Heart left ventricle (tissue), 16 donors: ENCODE data around the gene E2F6. TPM values are rescaled to one million over a fixed set of nuclear protein-coding genes. Genes with fewer than 3 reads are reported as not detected.

Source experiments
- ATAC-seq, 4 donors: fragments of 200-7000 bp; cut with Tn5 transposase; one replicate each; pipeline ENCODE4 v1.9.1; 2020 to 2022; ENCODE audit warnings: moderate library complexity in 4 of 4, mild to moderate bottlenecking in 3 of 4, moderate number of reproducible peaks in 1 of 4
- DNase-seq, 5 donors: peaks; one replicate each; pipeline ENCODE4 v3.0.0-alpha.2; 2020
- H3K27ac ChIP-seq, 12 donors: fragments of 200-600 bp; sonication (generic) in 4 of 12; one replicate each; pipeline versions ENCODE4 v1.5.0 to v1.8.0; 2016 to 2022; ENCODE audit warnings: mild to moderate bottlenecking in 2 of 12
- H3K27me3 ChIP-seq, 9 donors: fragments of 200-600 bp; sonication (generic) in 2 of 9; one replicate each; pipeline versions ENCODE4 v1.5.1 to v1.8.0; 2016 to 2022; ENCODE audit warnings: mild to moderate bottlenecking in 3 of 9
- H3K36me3 ChIP-seq, 9 donors: fragments of 200-600 bp; sonication (generic) in 2 of 9; one replicate each; pipeline versions ENCODE4 v1.5.0 to v1.8.0; 2018 to 2022; ENCODE audit warnings: mild to moderate bottlenecking in 2 of 9
- H3K4me1 ChIP-seq, 12 donors: fragments of 200-600 bp; sonication (generic) in 4 of 12; one replicate each; pipeline versions ENCODE4 v1.5.0 to v1.8.0; 2016 to 2022; ENCODE audit warnings: mild to moderate bottlenecking in 3 of 12
- H3K4me3 ChIP-seq, 12 donors: fragments of 200-600 bp; sonication (generic) in 4 of 12; one replicate each; pipeline versions ENCODE4 v1.5.0 to v1.8.0; 2017 to 2022; ENCODE audit warnings: mild to moderate bottlenecking in 9 of 12, moderate library complexity in 4 of 12
- H3K9me3 ChIP-seq, 12 donors: fragments of 200-600 bp; sonication (generic) in 4 of 12; one replicate each; pipeline versions ENCODE4 v1.5.0 to v1.8.0; 2016 to 2022; ENCODE audit warnings: mild to moderate bottlenecking in 1 of 12
- POLR2A ChIP-seq, 2 donors: fragments of 450-650 bp; IDR thresholded peaks; one replicate each; pipeline ENCODE4 v1.6.1; 2017; ENCODE audit warnings: antibody characterized with exemption in 2 of 2, mild to moderate bottlenecking in 2 of 2, moderate library complexity in 2 of 2
- WGBS, 4 donors: extraction: QIAGEN DNeasy Blood & Tissue Kit in 2 of 4; methylation state at CpG; one replicate each; pipeline versions ENCODE4 v1.1.5 to v1.1.7; 2013 to 2018; 5-methylcytosine and 5-hydroxymethylcytosine counted together
- intact Hi-C, 10 donors: fragments of 100-400 bp; cut with DNase I; formaldehyde crosslinking; loops; one replicate each; pipeline versions ENCODE4 v1.11.1 to v1.14.2; 2022
- polyA plus RNA-seq, 2 donors: library from polyadenylated mRNA; stranded (reverse); fragments of 200-250 nt; gene quantifications; one replicate each; pipeline ENCODE4 v1.2.3, GENCODE V29; 2013
- total RNA-seq, 9 donors: library from RNA; depleted of rRNA in 2 of 9; stranded (reverse); fragments of >200 nt in 2 of 9; fragmentation: NEBNext Ultra II Directional in 3 of 9; extraction: Animal tissue kit (Norgen Biotek cat#: 25700) in 3 of 9; gene quantifications; one replicate each; pipeline versions ENCODE4 v1.1.0 to v1.2.4, GENCODE V29; 2016 to 2023
- TF ChIP-seq, protein P1 (sequence below), 12 donors: fragments of 200-600 bp; sonication (generic) in 4 of 12; IDR thresholded peaks; one replicate each; pipeline versions ENCODE4 v1.5.0 to v1.8.0; 2018 to 2022; ENCODE audit warnings: antibody characterized with exemption in 12 of 12, mild to moderate bottlenecking in 5 of 12
- donor health status: ischemic (EF 13 %, LVEDD 7.1; RV severe dilation, severe dysfunction).
- donor health status: healthy with polysubstance abuse.
- donor health status: DM: no; HTN: yes; CAD: no.
- donor health status: DM: no; HTN: no; CAD: no.
- donor health status: ischemic (EF 25% LVEDD 6.9; RV normal size, moderate dysfunction).
- donor health status: ischemic (EF 25% LVEDD 5.7; RV mildly dilated, moderate dysfunction).
- donor health status: healthy.
- donor health status: DM: yes; HTN: yes; CAD: no.
- donor health status: ischemic (EF 35%, LVEDD 5.7; RV mildly dilated, moderate dysfunction).
- donor health status: nonischemic (EF 11% LVEDD 7.7; RV severe dilation, severe dysfunction).
- donor health status: DM: yes; HTN: yes; CAD: no.
- donor health status: PGD.
- donor health status: ischemic (EF 29% LVEDD 5.4; RV normal size, mild dysfunction).
- donor health status: nonischemic (EF 23%, LVEDD 6.1; RV moderate dilation, normal function).

E2F6 gene
- total and polyA plus RNA-seq, 11 donors: 8.7 to 20.4 (median 15.0) TPM

- intact Hi-C loops: no loop called here
- Histone ChIP-seq H3K4me3 (no peak overlapping the region), H3K27me3 (no peaks in the 10 kb centered on the region), H3K27ac (no peak overlapping the region), H3K4me1 (peaks cover 0 to 7% (median 0%) of the 10 kb centered on the region in 12 donors), H3K36me3 (no peaks in the 10 kb centered on the region), H3K9me3 (peaks cover 0 to 5% (median 1%) of the 10 kb centered on the region in 12 donors)
- 60 to 74% (median 71%) methylated on average over 8 of the region's 8 CpGs for WGBS, 4 donors
- ATAC-seq: no peak
- DNase-seq: no peak
- TF ChIP-seq POLR2A (IDR thresholded peaks at IDR 0.05): no peak
- TF ChIP-seq, protein P1, sequence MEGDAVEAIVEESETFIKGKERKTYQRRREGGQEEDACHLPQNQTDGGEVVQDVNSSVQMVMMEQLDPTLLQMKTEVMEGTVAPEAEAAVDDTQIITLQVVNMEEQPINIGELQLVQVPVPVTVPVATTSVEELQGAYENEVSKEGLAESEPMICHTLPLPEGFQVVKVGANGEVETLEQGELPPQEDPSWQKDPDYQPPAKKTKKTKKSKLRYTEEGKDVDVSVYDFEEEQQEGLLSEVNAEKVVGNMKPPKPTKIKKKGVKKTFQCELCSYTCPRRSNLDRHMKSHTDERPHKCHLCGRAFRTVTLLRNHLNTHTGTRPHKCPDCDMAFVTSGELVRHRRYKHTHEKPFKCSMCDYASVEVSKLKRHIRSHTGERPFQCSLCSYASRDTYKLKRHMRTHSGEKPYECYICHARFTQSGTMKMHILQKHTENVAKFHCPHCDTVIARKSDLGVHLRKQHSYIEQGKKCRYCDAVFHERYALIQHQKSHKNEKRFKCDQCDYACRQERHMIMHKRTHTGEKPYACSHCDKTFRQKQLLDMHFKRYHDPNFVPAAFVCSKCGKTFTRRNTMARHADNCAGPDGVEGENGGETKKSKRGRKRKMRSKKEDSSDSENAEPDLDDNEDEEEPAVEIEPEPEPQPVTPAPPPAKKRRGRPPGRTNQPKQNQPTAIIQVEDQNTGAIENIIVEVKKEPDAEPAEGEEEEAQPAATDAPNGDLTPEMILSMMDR (IDR thresholded peaks at IDR 0.05): no peak
Measured at GRCh38 chr2:11508279-11508678, 42.3 kb upstream of the E2F6 start.

DNA sequence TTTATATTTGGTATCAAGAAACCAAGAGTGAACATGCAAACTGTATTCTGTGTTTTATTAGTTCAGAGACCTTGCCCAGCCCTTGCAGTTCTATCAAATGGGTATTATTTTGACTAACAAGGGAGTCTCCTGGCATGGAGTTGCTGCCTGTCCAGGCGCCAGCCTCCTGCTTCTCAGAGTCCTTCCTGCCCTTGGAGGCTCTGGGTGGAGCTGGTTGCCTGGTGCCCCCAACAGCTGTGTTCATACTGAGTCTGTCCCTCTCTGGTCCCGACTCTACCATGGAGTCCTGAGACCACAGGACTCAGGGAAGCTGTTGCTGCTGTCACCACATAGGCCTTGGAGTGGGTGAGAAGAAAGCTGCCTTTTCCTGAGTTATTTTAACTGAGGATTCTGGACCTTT lies 41.6 kb upstream of the E2F6 start:
- H3K4me3 ChIP-seq: no peak overlapping the region
- peaks cover 0 to 7% (median 0%) of the 10 kb centered on the region in 12 donors for H3K4me1 ChIP-seq
- no peak for DNase-seq
- H3K27me3 ChIP-seq: no peaks in the 10 kb centered on the region
- no peak for ATAC-seq
- 75 to 83% (median 80%) methylated on average over 2 of the region's 2 CpGs for WGBS, 4 donors
- H3K9me3 ChIP-seq: peaks cover 0 to 11% (median 2%) of the 10 kb centered on the region in 12 donors
- no peaks in the 10 kb centered on the region for H3K36me3 ChIP-seq
- no peak for TF ChIP-seq POLR2A (IDR thresholded peaks at IDR 0.05)
- TF ChIP-seq, protein P1 (IDR thresholded peaks at IDR 0.05): no peak
- no peak overlapping the region for H3K27ac ChIP-seq
- intact Hi-C loops: no loop called here

GRCh38 chr2:11506611-11506969 lies 40.6 kb upstream of the E2F6 start:
- ATAC-seq (peak; percentile 63 to 79 (median 73)), DNase-seq (peak in 2 of 5 donors; percentile 30 to 33)
- no peaks in the 10 kb centered on the region for H3K27me3 ChIP-seq
- peaks cover 0 to 11% (median 2%) of the 10 kb centered on the region in 12 donors for H3K9me3 ChIP-seq
- no peak overlapping the region for H3K27ac ChIP-seq
- 34 to 55% (median 50%) methylated on average over 3 of the region's 3 CpGs for WGBS, 4 donors
- H3K4me3 ChIP-seq: no peak overlapping the region
- peaks cover 0 to 7% (median 0%) of the 10 kb centered on the region in 12 donors for H3K4me1 ChIP-seq
- H3K36me3 ChIP-seq: no peaks in the 10 kb centered on the region
- TF ChIP-seq POLR2A (IDR thresholded peaks at IDR 0.05): no peak
- TF ChIP-seq, protein P1 (IDR thresholded peaks at IDR 0.05): no peak
- intact Hi-C loops: no loop called here

DNA sequence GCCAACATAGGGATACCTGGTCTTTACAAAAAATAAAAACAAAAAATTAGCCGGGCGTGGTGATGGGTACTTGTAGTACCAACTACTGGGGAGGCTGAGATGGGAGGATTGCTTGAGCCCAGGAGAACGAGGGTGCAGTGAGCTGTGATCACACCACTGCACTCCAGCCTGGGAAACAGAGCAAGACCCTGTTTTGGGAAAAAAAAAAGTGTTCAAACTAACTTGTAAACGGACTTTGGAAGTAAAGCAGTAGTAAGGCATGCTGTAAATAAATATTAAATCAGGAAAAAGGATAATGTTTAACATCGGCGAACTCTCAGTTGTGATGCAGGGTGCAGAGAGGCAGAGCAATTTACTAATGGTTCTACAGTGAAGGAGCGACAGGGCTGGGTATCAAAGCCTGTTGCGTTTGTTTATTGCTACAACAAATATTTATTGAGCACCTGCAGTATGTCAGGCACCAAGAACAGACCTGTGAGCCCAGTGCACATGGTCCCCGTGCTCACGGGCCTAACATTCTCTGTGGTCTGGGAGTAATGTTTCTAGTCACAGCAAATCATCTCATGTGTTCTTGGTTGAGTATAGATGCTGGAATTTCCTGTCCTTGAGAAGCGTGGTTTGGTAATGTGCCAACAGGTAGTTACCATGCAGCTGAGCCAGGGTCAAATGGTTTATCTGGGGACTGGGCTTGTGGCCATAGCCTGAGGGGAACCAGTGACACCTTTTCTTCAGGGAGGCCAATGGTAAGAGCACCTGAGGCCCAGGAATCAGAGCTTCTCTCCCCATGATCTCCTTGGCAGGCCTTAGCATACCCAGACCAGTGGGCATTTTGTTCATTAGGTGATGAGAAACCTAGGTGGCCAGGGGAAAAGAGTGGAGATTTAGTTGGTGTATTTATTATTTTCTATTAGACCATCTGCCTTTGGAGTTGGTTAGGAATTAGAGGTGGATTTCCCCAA lies 40.0 kb upstream of the E2F6 start:
- no peak for TF ChIP-seq POLR2A (IDR thresholded peaks at IDR 0.05)
- TF ChIP-seq, protein P1 (IDR thresholded peaks at IDR 0.05): no peak
- Histone ChIP-seq H3K4me1 (peaks cover 0 to 7% (median 0%) of the 10 kb centered on the region in 12 donors), H3K27ac (no peak overlapping the region), H3K27me3 (no peaks in the 10 kb centered on the region), H3K36me3 (no peaks in the 10 kb centered on the region), H3K9me3 (peaks cover 0 to 11% (median 2%) of the 10 kb centered on the region in 12 donors), H3K4me3 (no peak overlapping the region)
- DNase-seq (no peak), ATAC-seq (peak in 1 of 4 donors; percentile 13)
- intact Hi-C loops: no loop called here
- WGBS, 4 donors: 78 to 83% (median 80%) methylated on average over 11 of the region's 11 CpGs
